ENCODE results near the gene MUS81.
"Not testable (repeated sequence)": the region's sequence is repeated elsewhere in the genome, so short reads cannot be mapped to it uniquely, and the experiment has no call there.

MUS81 gene, protein sequence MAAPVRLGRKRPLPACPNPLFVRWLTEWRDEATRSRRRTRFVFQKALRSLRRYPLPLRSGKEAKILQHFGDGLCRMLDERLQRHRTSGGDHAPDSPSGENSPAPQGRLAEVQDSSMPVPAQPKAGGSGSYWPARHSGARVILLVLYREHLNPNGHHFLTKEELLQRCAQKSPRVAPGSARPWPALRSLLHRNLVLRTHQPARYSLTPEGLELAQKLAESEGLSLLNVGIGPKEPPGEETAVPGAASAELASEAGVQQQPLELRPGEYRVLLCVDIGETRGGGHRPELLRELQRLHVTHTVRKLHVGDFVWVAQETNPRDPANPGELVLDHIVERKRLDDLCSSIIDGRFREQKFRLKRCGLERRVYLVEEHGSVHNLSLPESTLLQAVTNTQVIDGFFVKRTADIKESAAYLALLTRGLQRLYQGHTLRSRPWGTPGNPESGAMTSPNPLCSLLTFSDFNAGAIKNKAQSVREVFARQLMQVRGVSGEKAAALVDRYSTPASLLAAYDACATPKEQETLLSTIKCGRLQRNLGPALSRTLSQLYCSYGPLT

DNA sequence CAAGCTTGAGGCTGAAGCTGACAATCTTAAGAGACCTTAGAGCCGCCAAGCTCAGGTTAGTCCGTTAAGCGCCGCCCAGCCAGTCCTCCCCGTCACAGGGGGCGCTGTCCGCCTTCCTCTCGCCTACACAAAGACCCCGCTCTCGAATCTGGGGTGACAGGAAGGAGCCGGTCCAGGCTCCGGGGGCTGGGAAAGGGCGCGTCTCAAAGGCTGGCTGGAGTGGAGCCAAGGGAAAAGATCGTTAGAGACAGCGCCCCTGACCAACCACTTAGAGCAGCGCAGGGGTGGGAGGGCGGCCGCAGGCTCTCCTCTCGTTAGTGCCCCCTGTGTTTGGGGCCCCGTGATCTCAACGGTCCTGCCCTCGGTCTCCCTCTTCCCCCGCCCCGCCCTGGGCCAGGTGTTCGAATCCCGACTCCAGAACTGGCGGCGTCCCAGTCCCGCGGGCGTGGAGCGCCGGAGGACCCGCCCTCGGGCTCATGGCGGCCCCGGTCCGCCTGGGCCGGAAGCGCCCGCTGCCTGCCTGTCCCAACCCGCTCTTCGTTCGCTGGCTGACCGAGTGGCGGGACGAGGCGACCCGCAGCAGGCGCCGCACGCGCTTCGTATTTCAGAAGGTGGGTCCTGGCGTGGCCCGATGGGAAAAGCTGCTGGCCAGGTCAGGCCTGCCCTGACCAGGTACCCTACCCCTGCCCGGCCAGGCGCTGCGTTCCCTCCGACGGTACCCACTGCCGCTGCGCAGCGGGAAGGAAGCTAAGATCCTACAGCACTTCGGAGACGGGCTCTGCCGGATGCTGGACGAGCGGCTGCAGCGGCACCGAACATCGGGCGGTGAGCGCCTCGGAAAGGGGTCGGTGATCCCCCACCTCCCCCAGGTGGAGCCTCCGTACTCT, at the start of gene MUS81:
TSS of gene MUS81 (plus strand) at position 156 of the 887 bp plus-strand sequence. CDS start at position 477, 321 bp downstream.
- peak; percentile 97 for DNase-seq (ENCODE audit: low spot score)

DNA sequence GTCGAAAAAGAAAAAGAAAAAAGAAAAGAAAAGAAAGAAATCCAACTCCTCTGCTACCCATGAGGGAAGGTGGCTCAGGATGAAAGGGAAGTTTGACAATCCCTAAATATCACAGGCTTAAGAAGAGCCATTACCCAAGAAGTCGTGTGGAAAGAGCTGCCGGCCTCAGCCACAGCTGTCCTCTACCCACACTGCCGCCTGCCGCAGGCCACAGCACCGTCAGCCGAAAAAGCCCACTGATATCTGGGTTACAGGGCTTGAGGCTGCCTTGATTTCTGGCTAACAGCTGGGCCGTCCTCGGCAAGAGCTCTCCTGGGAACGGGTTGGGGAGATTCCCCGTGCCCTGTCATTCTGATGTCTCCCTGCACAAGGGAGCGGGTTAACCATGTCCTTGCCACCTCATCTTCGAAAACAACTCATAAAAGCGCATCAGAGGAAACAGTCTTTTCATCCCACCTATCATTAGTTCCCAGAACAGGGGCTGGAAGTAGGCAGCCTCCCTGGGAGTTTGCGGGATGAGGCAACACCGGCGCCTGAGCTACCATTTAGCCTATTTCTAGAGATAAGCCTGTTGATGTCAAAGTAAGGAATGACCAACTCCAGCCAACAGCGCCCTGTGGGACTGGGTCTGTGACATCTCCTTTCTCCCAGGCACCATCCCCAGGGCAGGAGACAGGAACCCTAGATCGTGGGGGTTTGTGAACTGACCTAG, 48.3 kb upstream of the MUS81 start:
- no peak for DNase-seq (ENCODE audit: low spot score)

DNA sequence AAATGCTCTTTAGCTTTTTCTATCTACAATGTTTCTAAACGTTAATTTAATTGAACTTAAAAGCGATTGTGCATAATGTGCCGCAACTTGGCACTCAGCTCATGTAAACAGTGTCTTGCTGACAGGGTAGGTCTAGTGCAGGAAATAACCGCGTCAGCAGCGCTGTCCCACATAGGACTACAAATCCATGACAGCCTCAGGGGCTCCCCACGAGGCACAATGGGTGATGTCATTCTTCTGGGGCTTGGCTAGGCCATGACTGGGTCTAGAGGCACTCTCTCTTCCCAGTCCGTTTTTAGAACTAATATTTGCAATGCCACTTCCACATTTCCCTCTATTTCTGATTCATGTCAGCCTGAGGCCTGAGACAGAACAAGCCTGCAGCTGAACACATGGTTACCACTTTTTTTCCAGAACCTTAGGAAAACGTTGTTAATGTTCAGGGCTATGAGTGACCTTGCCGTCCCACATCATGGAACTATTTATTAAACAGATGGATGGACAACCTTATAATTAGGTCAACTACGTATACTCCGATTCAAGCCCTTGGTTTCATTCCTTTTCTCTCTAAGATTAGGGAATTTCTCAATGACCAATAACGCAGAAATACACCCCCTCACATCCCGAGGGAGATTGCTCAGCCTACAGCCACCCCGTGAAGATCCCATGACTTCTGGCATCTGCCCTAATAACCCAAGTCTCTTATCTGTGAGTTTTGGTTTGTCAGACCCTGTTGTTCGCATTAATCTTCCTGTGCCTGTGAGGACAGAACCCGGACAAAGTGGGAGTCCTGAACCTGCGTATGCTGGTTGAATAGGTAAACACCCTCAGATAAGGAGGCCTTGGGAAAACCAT, 45.9 kb upstream of the MUS81 start:
- DNase-seq (ENCODE audit: low spot score), result no peak

DNA sequence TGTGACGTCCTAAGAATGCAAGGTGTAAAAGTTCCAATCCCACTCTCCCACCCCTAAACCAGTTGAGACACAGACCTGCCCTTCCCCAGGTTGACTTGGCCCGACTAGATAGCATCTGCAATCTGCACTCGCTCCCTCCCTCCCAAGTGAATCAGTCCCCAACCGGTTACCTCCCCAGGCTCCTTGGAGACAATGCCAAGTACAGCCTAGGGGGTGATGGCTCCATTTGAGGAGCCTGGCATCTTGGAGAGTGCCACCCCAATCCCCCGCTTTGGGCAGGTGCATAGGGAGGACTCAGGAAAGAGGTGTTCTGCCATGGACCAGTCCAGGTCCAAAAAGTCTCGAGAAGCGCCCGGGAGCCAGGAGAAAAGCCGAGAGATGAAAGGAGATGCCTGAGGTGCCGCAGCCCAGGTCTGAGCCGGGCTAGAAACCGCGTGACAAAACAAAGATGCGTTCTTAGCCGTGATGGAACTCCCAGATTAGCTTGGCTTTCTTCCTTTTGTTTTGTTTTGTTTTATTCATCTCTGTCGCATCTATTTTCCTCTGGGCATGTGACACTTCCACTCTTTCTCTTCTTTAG, 45.2 kb upstream of the MUS81 start:
- no peak for DNase-seq (ENCODE audit: low spot score)

DNA sequence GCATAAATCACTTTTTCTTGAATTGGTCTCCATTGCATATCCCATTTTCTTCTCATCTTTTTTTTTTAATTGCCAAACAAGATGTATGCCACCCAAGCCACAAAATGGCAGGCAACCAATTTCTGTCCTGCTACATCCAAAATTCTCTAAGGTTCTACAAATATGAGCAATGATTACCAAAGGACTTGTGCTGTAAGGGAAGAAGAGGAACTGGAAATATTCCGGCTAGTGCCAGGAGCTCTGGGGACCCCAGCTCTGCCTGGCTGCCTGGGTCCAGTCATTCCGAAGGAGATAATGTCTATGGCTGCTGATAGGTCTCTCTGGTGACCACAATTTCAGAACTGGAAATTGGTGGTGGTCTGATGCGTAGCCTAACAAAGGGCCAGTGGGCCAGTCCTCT, 43.5 kb upstream of the MUS81 start:
- DNase-seq (ENCODE audit: low spot score), result no peak

DNA sequence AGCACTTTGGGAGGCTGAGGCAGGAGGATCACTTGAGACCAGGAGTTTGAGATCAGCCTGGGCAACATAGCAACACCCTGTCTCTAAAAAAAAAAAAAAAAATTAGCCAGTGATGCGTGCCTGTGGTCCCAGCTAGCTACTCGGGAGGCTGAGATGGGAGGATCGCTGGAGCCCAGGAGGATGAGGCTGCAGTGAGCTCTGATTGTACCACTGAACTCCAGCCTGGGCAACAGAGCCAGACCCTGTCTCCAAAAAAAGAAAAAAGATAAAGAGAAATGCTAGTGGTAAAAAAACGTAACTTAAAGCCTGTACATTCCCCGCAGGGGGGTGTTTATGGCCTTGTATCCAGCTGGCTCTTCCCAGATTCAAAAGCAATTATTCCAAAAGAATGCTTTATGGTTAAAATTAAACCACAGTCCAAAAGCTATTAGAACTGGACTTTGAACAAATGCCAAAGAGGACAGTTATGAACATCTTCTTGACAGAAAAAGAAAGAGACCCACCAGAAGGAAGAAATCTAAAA, 42.9 kb upstream of the MUS81 start:
- no peak for DNase-seq (ENCODE audit: low spot score)

DNA sequence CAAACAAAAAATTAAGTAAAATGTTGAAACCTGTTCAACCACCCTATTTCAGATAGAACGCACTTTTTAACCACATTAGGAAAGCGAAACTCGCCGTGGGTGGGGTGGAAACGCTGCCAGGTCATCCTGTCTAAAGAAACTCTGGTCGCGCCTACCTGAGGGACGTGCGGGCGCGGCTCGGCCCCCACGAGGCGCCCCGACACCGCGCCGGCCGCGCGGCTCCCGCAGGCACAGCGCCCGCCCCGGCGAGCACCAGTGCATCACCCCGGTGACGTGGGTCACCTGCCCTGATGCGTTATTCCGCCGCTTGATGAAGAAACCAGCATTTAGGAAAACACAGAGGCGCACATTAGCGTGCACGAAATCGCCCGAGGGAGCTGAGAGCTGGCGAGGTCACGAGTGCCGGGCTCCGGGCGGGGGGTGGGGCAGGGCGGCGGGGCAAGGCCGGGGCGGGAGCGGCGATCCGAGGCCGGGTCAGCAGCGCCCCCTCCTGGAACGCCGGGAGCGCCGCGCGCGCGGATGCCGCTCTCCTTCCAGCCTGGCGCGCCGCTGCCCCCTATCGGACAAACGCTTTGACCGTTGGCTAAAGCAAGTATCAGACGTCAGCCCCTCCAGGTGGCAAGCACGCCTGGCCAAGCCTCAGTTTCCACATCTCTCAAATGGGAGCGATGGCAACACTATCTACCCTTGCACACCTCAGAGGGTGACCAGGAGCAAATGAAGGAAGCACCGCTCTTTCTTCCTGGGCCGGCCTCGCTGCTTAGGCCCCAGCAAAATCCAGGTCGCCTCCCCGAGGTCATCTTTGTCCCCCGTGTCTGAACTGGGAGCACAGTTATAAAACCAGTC, 42.2 kb upstream of the MUS81 start:
- DNase-seq (ENCODE audit: low spot score), result peak; percentile 94

DNA sequence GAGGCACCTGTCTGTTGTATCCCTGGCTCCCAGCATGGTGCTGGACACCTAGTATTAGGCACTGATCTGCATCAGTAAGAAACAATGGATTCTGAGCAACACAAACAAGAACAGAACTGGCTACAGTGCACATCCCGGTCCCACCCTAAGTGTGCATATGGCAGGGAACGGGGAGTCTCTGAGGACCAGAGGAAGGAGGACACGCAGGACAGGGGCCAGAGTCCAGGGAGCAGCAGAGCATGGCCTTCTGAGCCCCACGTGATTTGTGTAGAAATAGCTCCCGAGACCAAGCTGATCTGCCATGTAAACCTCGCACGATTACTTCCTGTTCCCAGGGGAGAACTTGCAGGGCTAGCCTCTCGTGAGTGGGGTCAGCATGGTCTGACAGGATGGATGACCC, 39.1 kb upstream of the MUS81 start:
- DNase-seq (ENCODE audit: low spot score), result no peak

DNA sequence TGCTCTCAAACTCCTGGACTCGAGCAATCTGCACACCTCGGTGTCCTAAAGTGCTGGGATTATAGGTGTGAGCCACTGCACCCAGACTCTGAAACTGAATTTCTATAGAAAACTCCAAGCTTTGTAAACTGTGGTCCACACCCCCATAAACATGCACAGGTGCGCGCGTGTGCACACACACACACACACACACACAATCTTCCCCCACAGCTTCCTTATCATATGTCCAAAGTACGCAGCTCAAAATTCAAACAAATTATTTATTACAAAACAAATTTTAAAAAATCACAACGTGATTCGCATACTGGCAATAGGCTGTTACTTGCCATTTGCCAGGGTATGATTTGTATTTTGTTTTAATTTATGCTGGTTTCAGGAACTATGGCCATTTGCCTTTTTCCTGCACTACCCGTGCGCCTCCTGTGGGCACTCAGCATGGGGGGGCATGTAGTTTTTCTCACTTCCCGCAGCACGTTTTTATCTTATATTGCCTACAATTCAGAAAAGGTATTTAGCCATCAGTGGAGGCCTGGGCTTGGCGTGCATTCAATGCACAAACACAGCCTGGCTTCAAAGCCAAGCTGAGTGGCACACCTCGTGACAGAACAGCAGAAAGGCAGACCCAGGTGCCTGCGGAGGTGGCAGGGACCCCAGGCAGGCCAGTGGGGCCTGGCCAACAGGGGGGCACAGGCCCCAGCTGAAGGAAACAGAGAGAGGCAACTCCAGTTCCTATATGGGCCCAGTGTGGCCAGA, 37.3 kb upstream of the MUS81 start:
- no peak for DNase-seq (ENCODE audit: low spot score)

DNA sequence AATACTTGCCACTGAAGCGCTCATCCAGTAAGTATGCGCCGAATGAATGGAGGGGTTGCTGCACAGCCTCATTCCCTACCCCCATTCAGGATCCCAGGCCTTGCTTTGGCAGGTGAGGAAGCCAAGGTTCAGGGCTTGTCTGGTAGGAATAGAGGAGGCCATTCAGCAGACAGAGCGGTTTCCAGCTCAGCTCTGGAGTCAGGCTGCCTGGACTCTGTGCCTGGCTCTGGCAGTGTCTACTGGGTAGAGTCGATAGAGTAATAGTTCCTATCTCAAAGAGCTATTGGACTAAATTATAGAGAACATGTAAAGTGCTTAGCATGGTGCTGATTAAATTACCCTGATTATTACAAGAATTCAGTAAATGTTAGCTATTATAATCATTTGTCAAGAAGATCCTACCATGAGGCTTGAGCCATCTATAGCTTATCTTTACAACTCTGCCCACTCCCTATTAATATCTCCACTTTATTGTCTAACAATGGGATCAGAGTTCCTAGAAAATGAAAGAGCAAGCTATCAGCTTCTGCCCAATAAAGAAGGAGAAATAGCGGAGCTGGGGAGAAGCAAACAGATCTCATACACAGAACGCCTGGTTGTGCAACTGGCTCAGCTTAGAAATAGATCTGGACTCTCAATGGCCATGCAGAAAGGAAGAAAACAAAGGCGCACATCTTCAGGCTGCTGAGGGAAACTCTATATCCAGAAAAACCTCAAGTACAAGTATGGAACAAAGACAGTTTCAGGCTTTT, 33.1 kb upstream of the MUS81 start:
- DNase-seq (ENCODE audit: low spot score), result no peak

DNA sequence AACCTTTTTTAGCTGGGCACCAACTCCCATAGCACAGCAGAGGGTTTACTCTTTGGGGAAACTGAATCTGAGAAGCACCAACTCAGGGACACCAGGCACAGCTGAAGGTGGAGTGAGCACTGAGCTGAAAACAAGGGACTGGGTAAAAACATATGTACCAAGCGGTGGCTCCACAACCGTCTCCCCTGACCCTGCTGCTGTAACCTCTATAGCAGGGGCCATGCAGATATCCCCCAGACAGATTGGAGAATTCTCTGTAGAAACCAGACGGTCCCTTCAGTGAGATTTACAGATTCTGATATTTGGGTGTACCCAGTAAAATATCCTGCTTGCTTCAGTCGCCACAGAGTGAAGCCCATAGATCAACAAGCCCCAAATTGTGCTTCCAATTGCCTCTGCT, 30.8 kb upstream of the MUS81 start:
- no peak for DNase-seq (ENCODE audit: low spot score)

DNA sequence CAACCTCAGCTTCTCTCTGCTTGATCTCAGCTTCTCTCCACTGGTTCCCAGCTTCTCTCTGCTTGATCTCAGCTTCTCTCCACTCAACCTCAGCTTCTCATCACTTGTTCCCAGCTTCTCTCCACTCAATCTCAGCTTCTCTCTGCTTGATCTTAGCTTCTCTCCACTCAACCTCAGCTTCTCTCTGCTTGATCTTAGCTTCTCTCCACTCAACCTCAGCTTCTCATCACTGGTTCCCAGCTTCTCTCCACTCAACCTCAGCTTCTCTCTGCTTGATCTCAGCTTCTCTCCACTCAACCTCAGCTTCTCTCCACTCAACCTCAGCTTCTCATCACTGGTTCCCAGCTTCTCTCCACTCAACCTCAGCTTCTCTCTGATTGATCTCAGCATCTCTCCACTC, 28.0 kb upstream of the MUS81 start:
- DNase-seq (ENCODE audit: low spot score), result not testable (repeated sequence)

DNA sequence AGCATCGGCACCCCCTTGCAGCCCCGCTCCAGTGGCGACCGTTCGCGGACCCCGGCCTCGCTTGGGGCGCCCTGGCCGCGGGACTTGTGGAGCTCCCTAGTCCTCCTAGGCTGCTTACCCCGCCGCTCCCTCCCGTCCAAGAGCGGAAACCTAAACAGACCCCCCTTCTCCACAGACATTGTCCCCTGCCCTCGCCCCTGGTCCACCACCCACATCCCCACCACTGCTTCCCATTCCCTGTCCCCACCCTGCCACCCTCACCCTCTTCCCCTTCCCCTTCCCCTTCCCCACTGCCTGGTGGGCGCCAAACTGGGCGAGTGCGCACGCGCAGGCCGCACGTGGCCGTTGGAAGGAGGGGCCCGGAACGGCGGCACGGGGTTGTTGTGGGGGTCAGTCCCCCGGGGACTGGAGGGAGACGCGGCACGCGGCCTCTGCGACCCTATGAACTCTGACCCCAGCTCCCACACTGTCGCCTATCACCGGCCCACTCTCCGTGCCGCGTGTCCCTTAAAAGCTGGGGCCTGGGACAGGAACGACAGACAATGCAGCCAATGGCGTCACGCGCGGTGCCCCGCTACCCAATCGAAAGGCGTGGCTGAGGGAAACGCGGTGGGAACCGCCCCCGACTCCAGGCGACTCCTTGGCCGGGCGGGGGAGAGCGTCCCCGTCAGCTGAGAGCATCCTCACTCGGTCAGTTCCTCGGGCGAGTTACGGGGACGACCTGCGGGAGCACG, 26.8 kb upstream of the MUS81 start, which contains the start of gene SNX32:
TSS of gene SNX32 (plus strand) at position 667 of the 734 bp plus-strand sequence. CDS start 103 bp downstream, outside the sequence.
- DNase-seq (ENCODE audit: low spot score), result peak; percentile 95

DNA sequence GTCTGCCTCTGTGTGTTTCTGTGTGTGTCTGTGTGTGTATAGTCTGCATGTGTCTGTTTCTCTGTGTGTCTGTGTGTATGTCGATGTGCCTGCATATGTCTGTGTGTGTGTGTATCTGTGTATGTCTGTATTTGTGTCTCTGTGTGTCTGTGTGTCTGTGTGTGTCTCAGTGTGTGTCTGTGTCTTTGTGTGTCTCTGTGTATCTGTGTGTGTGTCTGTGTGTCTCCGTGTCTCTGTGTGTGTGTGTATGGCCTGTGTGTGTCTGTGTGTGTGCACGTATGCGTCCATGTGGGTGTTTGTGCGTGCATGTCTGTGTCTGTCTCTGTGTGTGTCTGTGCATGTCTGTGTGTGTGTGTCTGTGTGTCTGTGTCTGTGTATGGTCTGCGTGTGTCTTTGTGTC, 26.0 kb upstream of the MUS81 start:
- DNase-seq (ENCODE audit: low spot score), result no peak

DNA sequence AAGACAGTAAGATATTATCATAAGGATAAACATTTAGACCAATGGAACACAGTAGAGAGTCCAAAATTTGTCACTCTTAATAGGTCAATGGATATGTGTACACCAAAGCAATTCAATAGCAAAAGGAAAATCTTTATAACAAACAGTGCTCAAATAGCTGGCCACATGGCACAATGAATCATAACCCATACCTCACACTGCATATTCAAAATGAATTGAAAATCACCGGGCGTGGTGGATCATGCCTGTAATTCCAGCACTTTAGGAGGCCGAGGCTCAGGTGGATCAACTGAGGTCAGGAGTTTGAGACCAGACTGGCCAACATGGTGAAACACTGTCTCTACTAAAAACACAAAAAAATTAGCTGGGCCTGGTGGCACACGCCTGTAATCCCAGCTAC, 18.1 kb upstream of the MUS81 start:
- DNase-seq (ENCODE audit: low spot score), result no peak

DNA sequence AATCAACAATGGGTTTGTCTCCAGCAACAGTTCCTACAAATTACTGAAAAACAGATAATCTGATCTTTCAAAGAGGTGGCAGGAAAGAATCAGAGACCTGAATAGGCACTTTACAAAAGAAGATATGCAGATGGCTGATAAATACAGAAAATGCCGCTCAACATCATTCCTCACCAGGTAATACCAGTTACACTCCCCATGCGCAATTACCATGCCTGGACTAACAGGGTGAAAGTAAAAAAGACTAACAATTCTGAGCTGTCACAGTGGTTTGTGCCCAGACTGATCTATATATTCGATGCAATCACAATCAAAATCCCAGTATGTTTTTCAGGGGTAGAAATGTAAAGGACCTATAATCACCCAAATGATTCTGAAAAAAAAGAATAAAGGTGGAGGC, 16.4 kb upstream of the MUS81 start:
- DNase-seq (ENCODE audit: low spot score), result no peak

DNA sequence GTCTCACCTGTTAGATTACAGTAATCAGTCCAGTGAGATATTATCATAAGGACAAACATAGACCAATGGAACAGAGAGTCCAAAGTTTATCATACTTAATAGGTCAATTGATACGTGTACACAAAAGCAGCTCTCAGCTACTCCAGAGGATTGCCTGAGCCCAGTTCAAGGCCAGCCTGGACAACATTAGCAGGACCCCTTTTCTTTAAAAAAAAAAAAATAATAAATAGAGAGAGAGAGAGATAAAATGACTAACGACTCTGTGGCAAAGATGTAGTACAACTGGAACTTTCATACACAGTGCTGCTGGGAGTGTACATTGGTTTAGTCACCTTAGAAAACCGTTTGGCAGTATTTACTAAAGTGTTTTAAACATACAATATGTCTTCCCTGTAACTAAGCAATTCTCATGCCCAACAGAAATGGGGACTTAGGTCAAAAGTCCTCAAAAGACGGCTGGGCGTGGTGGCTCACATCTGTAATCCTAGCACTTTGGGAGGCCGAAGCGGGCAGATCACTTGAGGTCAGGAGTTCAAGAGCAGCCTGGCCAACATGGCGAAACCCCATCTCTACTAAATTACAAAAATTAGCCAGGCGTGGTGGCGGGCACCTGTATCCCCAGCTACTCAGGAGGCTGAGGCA, 15.9 kb upstream of the MUS81 start:
- DNase-seq (ENCODE audit: low spot score), result no peak
